GM21447 (cell line): Measurements from ENCODE around the gene DHX32.
"Not testable (repeated sequence)": the region's sequence is repeated elsewhere in the genome, so short reads cannot be mapped to it uniquely, and the experiment has no call there.

Experiments
- ATAC-seq: cut with Tn5 transposase; IDR thresholded peaks from one replicate; pipeline ENCODE4 v1.9.1; 2021; ENCODE audit not compliant: unreplicated experiment

The DHX32 gene

GRCh38 chr10:125896088-125896934 is 15.2 kb upstream of the DHX32 start, which contains the start of gene FANK1:
Gene FANK1 (plus strand): TSS chr10:125896564. CDS start chr10:125896643, 79 bp downstream.
- ATAC-seq = peak; percentile 89

- peak; percentile 48 for ATAC-seq
Observed at GRCh38 chr10:125895130-125896087, 14.3 kb upstream of the DHX32 start.

GRCh38 chr10:125894176-125894575 is 13.1 kb upstream of the DHX32 start:
- ATAC-seq = not testable (repeated sequence)

- not testable (repeated sequence) for ATAC-seq
Observed at GRCh38 chr10:125892402-125892801, 11.3 kb upstream of the DHX32 start.

- not testable (repeated sequence) for ATAC-seq
Observed at GRCh38 chr10:125889441-125889840, 8.3 kb upstream of the DHX32 start.

- no peak for ATAC-seq
Observed at GRCh38 chr10:125886914-125887512, 5.9 kb upstream of the DHX32 start.

GRCh38 chr10:125883211-125883610 is 2.1 kb upstream of the DHX32 start:
- ATAC-seq = no peak

- no peak for ATAC-seq
Observed at GRCh38 chr10:125882596-125882995, 1.5 kb upstream of the DHX32 start.

GRCh38 chr10:125880719-125881118 is 373 bp downstream of the DHX32 start:
- ATAC-seq = no peak

- ATAC-seq = no peak
Observed at GRCh38 chr10:125878957-125879835, 1.9 kb downstream of the DHX32 start.

GRCh38 chr10:125871338-125871737 is 9.8 kb downstream of the DHX32 start:
- no peak for ATAC-seq

- no peak for ATAC-seq
Observed at GRCh38 chr10:125868372-125868975, 12.6 kb downstream of the DHX32 start.

GRCh38 chr10:125866421-125867029 is 14.6 kb downstream of the DHX32 start:
- no peak for ATAC-seq

GRCh38 chr10:125865120-125865519 is 16.0 kb downstream of the DHX32 start:
- no peak for ATAC-seq

GRCh38 chr10:125859128-125859817 is 21.8 kb downstream of the DHX32 start:
- ATAC-seq = no peak

- ATAC-seq = no peak
Observed at GRCh38 chr10:125857185-125857760, 23.8 kb downstream of the DHX32 start.

GRCh38 chr10:125852487-125852886 is 28.6 kb downstream of the DHX32 start:
- ATAC-seq = no peak
